ENCODE results near the gene TEX38. TPM values are rescaled to one million over a fixed set of nuclear protein-coding genes. Genes with fewer than 3 reads are reported as not detected.
"Not testable (repeated sequence)": the region's sequence is repeated elsewhere in the genome, so short reads cannot be mapped to it uniquely, and the experiment has no call there.

The TEX38 gene
- polyA plus RNA-seq, 4 donors = 0.33 to 0.73 (median 0.61) TPM

- DNase-seq (ENCODE audit: low read depth in 4 of 4, low spot score in 3 of 4) = not testable (repeated sequence)
These were observed 17.0 kb upstream of the TEX38 start for GRCh38 chr1:46654698-46655097.

DNA sequence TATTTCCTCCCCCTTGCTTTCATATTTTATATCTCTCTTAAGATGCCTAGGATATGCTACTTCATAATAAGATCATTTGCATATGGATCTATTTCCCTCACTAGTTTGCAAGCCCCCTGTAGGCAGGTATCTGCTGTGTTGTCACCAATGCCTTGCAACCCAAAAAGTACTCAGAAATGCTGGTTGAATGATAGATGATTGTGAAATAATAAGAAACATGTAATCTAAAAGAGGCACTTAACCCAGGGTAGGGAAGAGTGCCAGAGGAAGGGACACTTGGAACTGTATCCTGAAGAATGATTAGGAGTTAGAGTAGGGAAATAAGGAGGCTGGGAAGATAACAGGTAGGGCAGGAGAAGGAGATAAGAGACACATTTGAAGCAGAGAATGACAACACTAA lies 15.8 kb upstream of the TEX38 start:
- no peak for DNase-seq (ENCODE audit: low read depth in 4 of 4, low spot score in 3 of 4)

GRCh38 chr1:46656643-46657042 lies 15.0 kb upstream of the TEX38 start:
- DNase-seq (ENCODE audit: low read depth in 4 of 4, low spot score in 3 of 4) = no peak

DNA sequence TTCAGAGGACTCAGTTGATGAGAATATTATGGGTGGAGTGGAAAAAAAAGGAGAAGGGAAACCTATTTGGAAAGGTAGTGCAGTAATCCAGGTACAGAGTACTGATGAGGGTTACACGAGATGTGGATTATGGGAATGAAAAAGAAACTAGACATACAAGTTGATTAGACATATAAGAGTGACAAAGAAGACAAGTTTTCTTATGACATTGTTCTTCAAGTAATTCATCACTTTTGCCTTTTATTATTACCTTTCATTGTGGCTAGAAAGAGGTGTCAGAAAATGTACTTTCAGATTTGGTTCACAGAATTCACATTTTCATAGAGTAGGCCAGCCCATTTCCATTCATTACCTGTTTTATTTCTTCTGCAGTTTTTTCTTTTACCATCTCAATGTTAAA lies 13.9 kb upstream of the TEX38 start:
- DNase-seq (ENCODE audit: low read depth in 4 of 4, low spot score in 3 of 4) = no peak

- DNase-seq (ENCODE audit: low read depth in 4 of 4, low spot score in 3 of 4) = no peak
These were observed 12.3 kb upstream of the TEX38 start for GRCh38 chr1:46659307-46659870.

GRCh38 chr1:46660116-46660515 lies 11.5 kb upstream of the TEX38 start:
- DNase-seq (ENCODE audit: low read depth in 4 of 4, low spot score in 3 of 4) = not testable (repeated sequence)

DNA sequence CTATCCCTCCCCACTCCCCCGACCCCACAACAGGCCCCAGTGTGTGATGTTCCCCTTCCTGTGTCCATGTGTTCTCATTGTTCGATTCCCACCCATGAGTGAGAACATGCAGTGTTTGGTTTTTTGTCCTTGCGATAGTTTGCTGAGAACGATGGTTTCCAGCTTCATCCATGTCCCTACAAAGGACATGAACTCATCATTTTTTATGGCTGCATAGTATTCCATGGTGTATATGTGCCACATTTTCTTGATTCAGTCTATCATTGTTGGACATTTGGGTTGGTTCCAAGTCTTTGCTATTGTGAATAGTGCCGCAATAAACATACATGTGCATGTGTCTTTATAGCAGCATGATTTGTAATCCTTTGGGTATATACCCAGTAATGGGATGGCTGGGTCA lies 8.7 kb upstream of the TEX38 start:
- not testable (repeated sequence) for DNase-seq (ENCODE audit: low read depth in 4 of 4, low spot score in 3 of 4)

GRCh38 chr1:46665983-46666382 lies 5.7 kb upstream of the TEX38 start:
- no peak for DNase-seq (ENCODE audit: low read depth in 4 of 4, low spot score in 3 of 4)

DNA sequence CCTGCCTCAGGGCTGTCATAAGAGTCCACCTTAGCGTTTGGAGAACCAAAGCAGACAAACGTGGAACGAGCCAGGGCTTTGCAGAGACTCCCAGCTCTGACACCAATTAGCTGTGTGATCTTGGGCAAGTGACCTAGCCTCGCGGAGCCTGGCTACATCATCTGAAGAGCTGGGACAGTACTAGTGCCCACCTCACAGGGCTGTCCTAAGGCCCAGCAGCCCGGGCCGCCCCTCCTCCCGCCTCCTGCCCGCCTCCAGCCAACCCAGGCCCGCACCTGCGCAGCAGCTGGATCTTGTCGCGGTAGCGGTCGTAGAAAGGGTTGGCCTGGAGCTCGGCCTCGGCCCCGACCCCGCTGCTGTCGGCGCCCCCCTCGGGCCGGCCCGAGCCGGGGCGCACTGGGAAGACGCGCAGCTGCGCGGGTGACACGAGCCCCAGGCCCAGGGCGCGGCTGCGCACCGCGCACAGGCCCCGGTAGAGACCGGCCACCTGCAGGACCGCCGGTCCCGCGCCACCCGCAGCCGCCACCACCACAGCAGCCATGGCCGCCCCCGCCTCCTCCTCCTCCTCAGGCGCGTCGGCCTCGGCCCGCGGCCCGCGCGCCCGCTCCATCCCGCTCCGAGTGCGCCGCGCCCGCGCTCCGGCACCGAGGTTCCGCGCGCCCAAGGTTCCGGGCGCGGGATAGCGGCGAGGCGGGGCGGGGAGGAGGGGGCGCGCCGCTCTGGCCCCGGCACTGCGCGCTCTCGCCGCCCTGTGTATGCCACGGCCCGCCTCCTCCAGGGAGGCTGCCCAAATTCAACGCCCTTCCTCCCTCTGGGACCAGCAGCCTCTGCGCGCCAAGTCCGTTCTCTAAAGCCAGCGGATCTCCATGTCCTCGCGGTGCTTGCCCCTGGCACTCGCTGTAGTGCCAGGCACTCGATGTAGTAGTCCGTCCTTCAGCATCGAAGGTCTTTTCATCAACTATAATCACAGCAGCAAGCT lies 3.6 kb upstream of the TEX38 start, which contains the start of gene ATPAF1:
TSS of gene ATPAF1 (minus strand) at position 583 of the 979 bp plus-strand sequence. CDS start at position 541, 42 bp downstream.
- peak in 3 of 4 donors; percentile 37 to 42 (median 41) for DNase-seq (ENCODE audit: low read depth in 4 of 4, low spot score in 3 of 4)

GRCh38 chr1:46670134-46670533 lies 1.5 kb upstream of the TEX38 start:
- DNase-seq (ENCODE audit: low read depth in 4 of 4, low spot score in 3 of 4) = no peak

- DNase-seq (ENCODE audit: low read depth in 4 of 4, low spot score in 3 of 4) = no peak
These were observed 1.0 kb downstream of the TEX38 start for GRCh38 chr1:46672696-46673095.

DNA sequence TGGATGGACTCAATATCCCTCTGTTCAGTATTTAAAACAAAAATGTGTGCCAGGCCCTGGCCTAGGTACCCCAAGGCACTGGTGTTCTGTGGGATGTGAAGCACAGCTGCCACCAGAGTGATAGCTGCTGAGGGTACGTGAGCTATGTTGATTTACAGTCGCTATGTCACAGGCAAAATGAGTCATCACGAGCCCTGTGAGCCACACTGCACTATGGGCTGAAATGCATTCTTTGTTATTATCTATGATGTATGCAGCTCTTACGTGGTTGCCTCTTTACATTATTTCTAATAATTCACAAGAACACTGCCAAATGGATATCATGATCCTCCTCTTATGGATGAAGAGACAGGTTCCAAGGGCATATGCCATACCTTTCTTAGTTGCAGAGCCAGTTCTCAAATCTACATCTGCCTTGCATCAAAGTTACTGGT lies 2.1 kb downstream of the TEX38 start:
- no peak for DNase-seq (ENCODE audit: low read depth in 4 of 4, low spot score in 3 of 4)

DNA sequence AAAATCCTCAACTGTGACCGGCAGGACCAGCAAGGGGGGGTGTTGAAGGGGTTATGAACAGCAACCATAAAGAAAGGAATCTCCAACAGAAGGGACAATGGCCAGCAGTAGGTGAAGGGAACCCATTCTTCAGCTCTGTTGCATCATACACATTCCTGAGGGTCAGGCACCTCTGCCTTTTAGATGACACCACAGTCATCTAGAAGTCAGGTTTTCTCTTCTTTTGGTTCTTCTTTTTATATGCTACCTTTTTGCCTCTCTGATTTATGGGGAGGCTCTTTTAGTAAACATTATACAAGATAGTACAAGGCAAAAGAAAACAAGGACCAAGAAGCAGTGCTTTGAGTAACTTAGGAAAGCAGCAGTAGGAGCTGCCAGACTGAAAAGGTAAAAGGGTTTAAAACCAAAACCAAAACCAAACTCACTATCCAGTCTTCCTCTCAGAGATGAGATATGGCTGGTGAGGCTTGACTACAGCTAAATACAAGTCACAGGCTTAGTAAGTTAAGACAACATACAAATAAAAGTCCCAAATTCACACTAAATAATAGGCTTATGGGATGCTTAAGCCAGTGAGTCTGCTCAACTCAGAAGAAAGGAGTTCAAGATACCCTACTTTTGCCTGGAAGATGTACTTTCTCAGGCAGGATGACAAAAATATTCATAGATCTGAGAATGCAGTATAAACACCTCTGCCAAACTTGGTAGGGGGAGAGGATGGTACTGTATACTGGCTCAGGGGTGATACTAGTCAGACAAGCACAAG lies 4.1 kb downstream of the TEX38 start:
- DNase-seq (ENCODE audit: low read depth in 4 of 4, low spot score in 3 of 4) = no peak

DNA sequence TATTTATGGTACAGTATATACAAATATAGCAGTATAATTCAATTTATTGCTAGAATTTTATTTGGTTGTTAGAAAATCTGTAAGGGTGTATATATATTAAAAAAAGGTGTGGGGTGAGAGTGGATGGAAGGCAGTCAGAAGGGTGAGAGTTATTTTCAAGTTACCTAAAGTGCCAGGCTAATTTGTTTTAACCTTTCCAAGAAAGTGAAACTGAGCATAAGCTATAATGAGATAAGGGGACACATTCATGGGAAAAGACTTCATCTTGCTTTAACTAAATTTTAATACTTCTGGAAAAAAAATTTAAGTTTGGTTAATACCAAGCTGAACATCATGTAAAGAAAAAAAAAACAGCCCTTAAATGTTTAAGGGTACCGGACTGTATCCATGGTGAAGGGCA lies 4.9 kb downstream of the TEX38 start:
- DNase-seq (ENCODE audit: low read depth in 4 of 4, low spot score in 3 of 4) = no peak

DNA sequence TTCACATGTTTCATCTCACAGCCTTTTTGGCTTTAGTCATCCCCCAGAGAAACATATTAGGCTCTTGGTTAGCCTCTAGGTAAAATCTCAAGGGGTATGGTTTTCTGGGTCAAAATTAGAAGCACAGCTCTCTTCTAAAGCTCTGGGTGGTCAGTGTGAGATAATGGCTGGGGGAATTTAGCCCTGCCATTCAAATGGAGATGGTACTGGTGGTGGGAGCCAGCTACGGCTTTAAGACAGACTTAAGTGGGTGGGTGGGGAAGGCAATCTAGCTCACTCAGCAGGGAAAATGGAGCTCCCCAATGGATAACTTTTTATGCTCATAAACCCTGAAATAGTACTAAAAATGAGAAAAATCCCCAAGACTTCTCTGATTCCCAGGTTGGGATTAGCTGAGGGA lies 5.7 kb downstream of the TEX38 start:
- no peak for DNase-seq (ENCODE audit: low read depth in 4 of 4, low spot score in 3 of 4)

GRCh38 chr1:46679789-46680573 lies 8.3 kb downstream of the TEX38 start:
- DNase-seq (ENCODE audit: low read depth in 4 of 4, low spot score in 3 of 4) = no peak

- DNase-seq (ENCODE audit: low read depth in 4 of 4, low spot score in 3 of 4) = no peak
These were observed 9.8 kb downstream of the TEX38 start for GRCh38 chr1:46681333-46682034.

DNA sequence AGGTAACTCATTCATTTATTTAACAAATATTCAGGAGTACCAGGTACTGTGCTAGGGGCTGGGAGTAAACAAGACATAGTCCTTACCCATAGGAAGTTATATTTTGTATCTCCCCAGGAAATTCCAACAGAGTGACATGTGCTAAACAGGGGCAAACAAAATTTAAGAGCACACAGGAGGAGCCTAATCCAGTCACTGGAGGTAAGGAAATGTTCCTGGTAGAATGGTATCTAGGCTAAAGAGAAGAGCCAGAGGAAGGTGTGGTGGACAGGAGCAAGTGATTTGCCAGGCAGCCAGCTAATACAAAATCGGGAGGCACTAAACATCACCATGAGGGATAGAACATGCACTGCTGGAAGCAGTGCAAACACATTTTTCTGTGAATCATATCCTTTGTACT lies 10.4 kb downstream of the TEX38 start:
- DNase-seq (ENCODE audit: low read depth in 4 of 4, low spot score in 3 of 4) = no peak

DNA sequence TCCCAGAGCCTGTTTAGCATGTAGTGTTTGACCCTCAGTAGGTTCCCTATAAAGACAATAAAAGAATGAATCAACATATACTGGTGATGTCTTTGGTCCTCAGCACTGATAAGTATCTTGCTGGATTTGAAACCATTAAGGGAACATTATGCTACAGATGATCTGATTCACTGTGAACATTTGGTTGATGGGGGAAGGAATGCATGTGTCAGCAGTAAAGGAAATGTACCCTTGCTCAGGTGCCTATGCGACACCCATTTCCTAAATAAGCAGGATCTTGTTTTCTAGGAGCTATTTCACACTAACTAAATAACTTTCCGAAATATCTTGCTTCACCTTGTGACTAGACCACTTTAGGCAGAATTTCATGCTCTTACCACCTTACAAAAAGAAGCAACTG lies 13.0 kb downstream of the TEX38 start:
- DNase-seq (ENCODE audit: low read depth in 4 of 4, low spot score in 3 of 4) = no peak

DNA sequence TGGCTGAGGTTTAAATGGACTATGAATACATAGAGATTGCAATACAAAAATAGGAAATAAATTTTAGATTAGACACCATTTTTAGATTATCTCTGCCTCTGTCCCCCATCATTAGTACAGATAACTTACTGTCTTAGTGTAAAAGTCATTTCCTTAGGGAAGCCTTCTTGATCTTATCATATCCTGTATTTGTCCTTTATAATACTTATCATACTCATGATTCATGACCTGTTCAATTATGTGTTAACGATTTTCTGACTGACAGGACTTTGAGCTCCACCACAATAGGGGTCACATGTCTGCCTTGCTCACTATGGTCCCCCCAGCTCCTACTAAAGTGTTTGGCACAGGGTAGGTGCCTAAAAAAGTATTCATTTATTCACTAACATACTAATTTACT lies 14.6 kb downstream of the TEX38 start:
- no peak for DNase-seq (ENCODE audit: low read depth in 4 of 4, low spot score in 3 of 4)
